Spinal cord (tissue), 10 donors: ENCODE data around the gene CTTN. TPM values are rescaled to one million over a fixed set of nuclear protein-coding genes. Genes with fewer than 3 reads are reported as not detected.

Source experiments
- DNase-seq, 6 donors: peaks; one replicate each; pipeline versions ENCODE4 v3.0.0 to v3.0.0-alpha.2; 2013 to 2015; ENCODE audit warnings: low spot score in 6 of 6, low read depth in 4 of 6
- H3K27ac ChIP-seq: one replicate; pipeline ENCODE4 v1.5.1; 2013; ENCODE audit warnings: low read depth, low read length, control low read depth
- H3K27me3 ChIP-seq: one replicate; pipeline ENCODE4 v1.6.1; 2013; ENCODE audit warnings: low read length; ENCODE audit not compliant: control insufficient read depth, insufficient read depth
- H3K36me3 ChIP-seq: one replicate; pipeline ENCODE4 v1.6.1; 2013; ENCODE audit warnings: low read length; ENCODE audit not compliant: control insufficient read depth, insufficient read depth
- H3K4me1 ChIP-seq: one replicate; pipeline ENCODE4 v1.6.1; 2013; ENCODE audit warnings: low read length; ENCODE audit not compliant: control insufficient read depth, insufficient read depth
- H3K4me3 ChIP-seq: one replicate; pipeline ENCODE4 v1.5.1; 2013; ENCODE audit warnings: low read depth, low read length, control low read depth
- H3K9me3 ChIP-seq: one replicate; pipeline ENCODE4 v1.6.1; 2013; ENCODE audit warnings: low read length; ENCODE audit not compliant: control insufficient read depth, insufficient read depth
- WGBS: methylation state at CpG from one replicate; pipeline ENCODE4 v1.1.5; 2013; ENCODE audit warnings: missing lambda C conversion rate; ENCODE audit not compliant: insufficient coverage; 5-methylcytosine and 5-hydroxymethylcytosine counted together
- polyA plus RNA-seq, 2 donors: library from polyadenylated mRNA; unstranded; fragments of 120-200 nt; gene quantifications; one replicate each; pipeline ENCODE4 v1.2.1, GENCODE V29; 2013; ENCODE audit not compliant: insufficient read length in 2 of 2
- total RNA-seq, 2 donors: library from RNA; depleted of rRNA in 1 of 2; stranded (reverse); fragments of 120-200 nt in 1 of 2; fragments of >200 nt in 1 of 2; gene quantifications; one replicate each; pipeline versions ENCODE4 v1.2.3 to v1.2.4, GENCODE V29; 2013 to 2014
- donor health status: healthy.

Gene CTTN
- total and polyA plus RNA-seq, 4 donors, result 103 to 215 (median 144) TPM

DNA sequence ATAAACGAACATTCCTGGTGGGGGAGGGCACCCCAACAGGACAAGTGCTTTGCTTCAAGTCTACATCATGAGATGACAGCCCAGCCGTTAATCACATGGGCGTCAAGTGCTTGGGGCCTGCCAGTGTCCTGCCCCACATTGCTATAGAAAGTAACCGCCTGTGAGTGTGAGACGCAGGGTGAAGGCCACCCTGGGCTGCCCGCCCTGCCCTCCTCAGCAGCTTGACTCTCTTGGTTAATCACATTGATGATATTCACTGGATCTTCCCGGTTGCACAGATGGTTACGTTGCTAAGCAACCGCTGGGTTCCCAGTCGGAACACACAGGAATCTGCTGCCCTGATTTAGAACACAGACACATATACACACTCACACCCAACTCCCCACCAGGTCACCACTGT lies 79.3 kb downstream of the CTTN start:
- H3K9me3 ChIP-seq, result no peaks in the 10 kb centered on the region
- no peak overlapping the region for H3K4me3 ChIP-seq
- WGBS, result 15% methylated on average over 10 of the region's 10 CpGs
- H3K4me1 ChIP-seq, result peaks cover 56% of the 10 kb centered on the region
- H3K27me3 ChIP-seq, result no peaks in the 10 kb centered on the region
- peak; percentile 73 to 97 (median 79) for DNase-seq
- H3K27ac ChIP-seq, result peak overlapping the region; percentile 69
- peaks cover 43% of the 10 kb centered on the region for H3K36me3 ChIP-seq

DNA sequence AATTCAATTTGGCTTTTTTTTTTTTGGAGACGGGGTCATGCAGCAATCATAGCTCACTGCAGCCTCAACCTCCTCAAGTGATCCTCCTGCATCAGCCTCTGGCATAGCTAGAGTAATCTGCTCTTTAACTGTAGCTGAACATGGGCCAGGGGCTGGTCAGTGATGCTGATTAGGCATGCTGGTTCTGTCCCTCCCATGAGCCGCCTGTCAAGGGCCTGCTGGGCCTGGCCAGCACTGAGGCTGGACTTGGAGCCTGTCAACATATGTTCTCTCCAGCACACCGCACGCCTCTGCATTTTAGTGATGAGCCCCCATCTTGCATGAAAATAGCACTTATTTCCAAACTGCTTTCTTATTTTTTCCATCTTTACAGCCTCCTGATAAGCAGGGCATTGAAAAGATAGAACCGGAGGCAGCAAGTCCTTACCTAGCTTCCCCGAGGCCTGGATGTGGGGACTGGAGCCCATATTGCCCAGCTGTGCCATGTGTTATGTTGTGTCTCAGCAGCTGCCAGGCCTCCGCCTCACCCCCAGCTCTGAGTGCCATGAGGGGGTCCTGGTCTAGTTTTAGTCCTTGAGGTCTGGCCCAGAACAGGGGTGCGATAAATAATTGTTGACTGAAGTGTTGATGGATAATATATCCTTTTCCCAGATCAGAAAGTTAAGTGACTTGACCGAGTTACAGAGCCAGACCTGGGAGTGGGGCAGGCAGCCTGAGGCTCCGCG lies 80.0 kb downstream of the CTTN start:
- WGBS, result 42% methylated on average over 9 of the region's 11 CpGs
- DNase-seq, result peak in 2 of 6 donors; percentile 67 to 72

DNA sequence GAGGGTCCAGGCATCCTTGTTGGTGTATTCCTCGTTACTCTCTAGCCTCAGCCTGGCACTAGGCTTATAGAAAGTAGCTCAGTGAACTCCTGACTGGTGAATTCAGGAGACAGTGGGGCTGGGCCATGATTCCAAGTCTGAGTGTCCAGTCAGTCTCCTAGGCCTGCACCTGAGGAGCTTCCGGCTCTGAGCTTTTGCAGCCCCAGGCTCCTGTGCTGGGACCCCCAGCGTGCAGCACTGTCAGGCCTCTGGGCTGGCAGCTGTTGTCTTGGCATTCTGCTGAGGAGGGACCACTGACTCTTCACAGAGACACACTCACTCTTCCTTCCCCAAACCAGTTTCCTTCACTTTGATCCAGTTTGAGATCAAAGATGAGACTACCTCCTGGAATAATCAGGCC lies 82.4 kb downstream of the CTTN start:
- 83% methylated on average over 3 of the region's 3 CpGs for WGBS
- H3K4me3 ChIP-seq, result no peak overlapping the region
- no peaks in the 10 kb centered on the region for H3K9me3 ChIP-seq
- no peak for DNase-seq
- H3K4me1 ChIP-seq, result peaks cover 63% of the 10 kb centered on the region
- peaks cover 37% of the 10 kb centered on the region for H3K36me3 ChIP-seq
- H3K27ac ChIP-seq, result no peak overlapping the region
- no peaks in the 10 kb centered on the region for H3K27me3 ChIP-seq

More for the DNA sequence above, 80.0 kb downstream of the CTTN start:
- Histone ChIP-seq H3K9me3 (no peaks in the 10 kb centered on the region), H3K36me3 (peaks cover 40% of the 10 kb centered on the region), H3K27ac (peak overlapping the region; percentile 79), H3K27me3 (no peaks in the 10 kb centered on the region), H3K4me3 (no peak overlapping the region), H3K4me1 (peaks cover 63% of the 10 kb centered on the region)

DNA sequence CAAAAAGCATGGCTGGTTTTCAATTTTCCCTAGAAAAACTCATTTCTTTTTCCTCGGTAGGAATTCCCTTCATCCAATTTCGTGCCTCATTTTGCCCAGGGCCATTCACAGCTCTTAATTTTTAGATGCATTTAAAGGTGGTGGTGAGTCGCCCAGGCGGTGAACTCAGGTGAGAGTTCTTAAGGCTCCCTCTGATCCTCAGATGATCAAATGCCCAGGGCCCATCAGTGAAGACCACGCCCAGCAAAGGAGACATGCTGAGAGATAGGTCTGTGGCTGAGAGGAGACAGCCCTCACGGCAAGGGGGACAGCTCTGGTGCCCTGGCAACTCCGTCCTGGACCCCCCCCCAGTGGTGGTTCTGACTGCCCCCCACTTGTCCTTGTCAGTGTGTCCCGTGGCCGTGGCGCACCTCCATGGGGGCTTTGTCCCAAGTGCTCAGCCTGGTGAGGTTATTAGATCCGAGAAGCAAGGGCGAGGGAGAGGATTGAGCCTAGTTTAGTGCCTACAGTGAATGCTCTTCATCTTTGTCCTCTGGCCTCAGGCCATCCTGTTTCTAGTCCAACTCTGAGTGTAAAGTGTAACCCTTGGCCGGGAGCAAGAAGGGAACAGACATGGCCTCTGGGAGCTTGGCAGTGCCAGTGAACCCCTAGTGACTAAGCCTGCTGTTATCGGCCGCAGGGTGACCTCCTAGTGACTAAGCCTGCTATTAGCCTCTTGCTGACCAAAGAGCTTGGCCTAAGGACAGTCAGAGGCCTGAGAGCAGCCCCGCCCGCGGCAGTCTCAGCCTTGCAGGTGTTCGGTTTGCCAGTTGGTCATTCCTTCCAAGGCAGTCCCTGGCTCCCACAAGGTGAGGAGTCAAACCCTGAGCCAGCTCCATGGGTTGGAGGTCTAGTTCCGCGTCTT lies 83.5 kb downstream of the CTTN start:
- Histone ChIP-seq H3K36me3 (peaks cover 44% of the 10 kb centered on the region), H3K27ac (no peak overlapping the region), H3K9me3 (no peaks in the 10 kb centered on the region), H3K4me1 (peaks cover 58% of the 10 kb centered on the region), H3K27me3 (no peaks in the 10 kb centered on the region), H3K4me3 (no peak overlapping the region)
- DNase-seq, result peak in 1 of 6 donors; percentile 50
- WGBS, result 79% methylated on average over 17 of the region's 21 CpGs

DNA sequence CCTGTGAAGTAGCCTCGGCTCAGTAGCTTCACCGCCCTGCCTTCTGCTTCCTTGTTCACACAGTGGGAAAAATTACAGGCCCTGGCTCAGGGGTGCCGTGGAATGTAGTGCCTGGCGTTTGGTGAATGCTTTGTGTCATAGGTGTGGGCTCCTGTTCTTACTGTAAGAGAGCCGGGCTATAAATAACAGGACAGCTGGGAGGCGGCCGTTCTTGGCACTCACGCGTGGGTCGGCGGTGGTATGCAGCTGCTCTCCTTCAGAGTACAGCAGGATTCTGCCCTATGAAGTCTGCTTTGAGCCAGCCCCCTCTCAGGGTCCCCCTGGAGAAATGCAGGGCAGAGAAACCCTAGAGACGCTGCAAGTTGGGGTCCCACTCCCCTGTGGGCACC lies 84.2 kb downstream of the CTTN start:
- Histone ChIP-seq H3K27me3 (no peaks in the 10 kb centered on the region), H3K27ac (no peak overlapping the region), H3K4me3 (no peak overlapping the region), H3K36me3 (peaks cover 50% of the 10 kb centered on the region), H3K9me3 (no peaks in the 10 kb centered on the region), H3K4me1 (peaks cover 52% of the 10 kb centered on the region)
- WGBS, result 32% methylated on average over 12 of the region's 12 CpGs
- peak in 2 of 6 donors; percentile 44 to 57 for DNase-seq

DNA sequence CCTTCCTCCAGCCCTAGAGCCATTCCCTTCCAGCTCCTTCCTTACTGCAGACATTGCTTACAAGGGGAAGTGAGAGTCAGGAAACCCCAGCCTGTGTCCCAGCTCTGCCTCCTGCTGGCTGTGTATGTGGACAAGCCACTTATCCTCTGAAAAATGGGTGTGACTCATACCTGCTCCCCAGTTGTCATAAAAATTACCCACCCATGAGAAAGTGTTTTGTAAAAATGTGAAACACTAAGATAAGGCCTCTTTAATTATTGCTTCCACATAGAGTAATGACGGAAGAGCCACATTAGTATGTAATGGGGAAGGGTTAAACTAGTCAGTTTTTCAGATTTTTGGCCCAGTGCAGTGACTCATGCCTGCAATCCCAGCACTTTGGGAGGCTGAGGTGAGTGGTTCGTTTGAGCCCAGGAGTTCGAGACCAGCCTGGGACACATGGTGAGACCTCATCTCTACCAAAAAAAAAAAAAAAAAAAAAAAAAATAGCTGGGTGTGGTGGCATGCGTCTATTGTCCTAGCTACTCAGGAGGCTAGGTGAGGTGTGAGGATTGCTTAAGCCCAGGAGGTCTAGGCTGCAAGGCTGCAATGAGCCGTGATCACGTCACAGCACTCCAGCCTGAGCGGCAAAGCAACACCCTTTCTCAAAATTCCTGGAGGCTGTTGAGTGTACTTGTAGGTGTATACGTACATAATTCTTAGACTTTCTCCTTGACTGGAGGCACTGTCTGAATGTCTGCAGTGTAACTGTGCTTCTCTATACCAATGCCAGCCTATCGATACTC lies 84.9 kb downstream of the CTTN start:
- peaks cover 44% of the 10 kb centered on the region for H3K4me1 ChIP-seq
- no peak for DNase-seq
- no peaks in the 10 kb centered on the region for H3K9me3 ChIP-seq
- H3K36me3 ChIP-seq, result peaks cover 57% of the 10 kb centered on the region
- H3K27ac ChIP-seq, result no peak overlapping the region
- H3K27me3 ChIP-seq, result no peaks in the 10 kb centered on the region
- WGBS, result 80% methylated on average over 2 of the region's 9 CpGs
- no peak overlapping the region for H3K4me3 ChIP-seq

DNA sequence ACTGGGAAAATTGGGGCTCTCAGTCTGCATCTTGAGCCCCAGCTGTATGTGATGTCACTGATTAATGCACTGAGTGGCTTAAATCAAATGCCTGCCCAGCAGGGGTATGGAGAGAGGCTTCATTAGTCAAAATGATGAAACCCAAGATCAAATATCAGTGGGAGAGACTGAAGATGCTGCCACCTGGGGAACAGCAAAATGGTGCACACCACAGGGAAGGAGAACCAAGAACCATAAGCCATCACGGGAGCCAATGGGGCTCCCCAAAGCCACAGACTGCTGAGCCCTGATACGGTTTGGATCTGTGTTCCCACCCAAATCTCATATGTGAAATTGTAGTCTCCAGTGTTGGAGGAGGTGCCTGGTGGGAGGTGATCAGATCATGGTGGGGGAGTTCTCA lies 85.6 kb downstream of the CTTN start:
- DNase-seq, result no peak
- Histone ChIP-seq H3K4me3 (no peak overlapping the region), H3K27ac (no peak overlapping the region), H3K9me3 (no peaks in the 10 kb centered on the region), H3K4me1 (peaks cover 38% of the 10 kb centered on the region), H3K36me3 (peaks cover 59% of the 10 kb centered on the region), H3K27me3 (no peaks in the 10 kb centered on the region)
- WGBS, result 76% methylated on average over 2 of the region's 2 CpGs

DNA sequence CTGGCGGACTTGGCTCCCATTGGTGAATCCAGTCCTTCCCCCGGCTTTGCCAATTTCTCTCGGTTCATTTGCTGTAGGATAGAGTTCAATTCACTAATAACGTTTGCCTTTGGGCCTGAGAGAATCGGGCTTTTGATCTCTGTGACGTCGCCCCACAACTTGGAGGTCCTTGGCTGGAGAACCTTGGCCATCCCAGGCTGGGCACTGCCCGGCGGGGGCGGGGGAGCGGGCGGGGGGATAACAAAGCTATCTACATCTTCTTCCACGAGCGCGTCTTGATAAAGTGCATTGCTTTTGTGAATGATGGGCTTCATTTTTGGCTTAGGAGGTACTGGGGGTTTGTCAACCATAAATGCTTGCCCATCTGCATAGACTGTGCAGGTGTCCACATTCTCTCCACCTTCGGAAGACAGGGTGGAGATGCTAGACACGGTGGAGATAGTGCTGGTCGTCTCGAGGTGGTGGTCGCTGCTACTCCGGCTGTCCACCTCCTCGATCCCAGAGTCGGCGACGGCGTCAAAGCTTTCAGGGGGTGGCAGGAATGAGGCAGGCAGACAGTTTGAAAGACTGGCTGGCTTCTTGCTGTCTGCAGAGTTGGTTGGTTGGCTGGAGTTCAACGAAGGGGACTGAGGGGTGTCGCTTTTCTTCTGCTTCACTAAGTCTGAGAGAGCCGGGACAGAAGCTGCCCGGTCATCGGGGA lies 87.1 kb downstream of the CTTN start:
- H3K36me3 ChIP-seq, result peaks cover 62% of the 10 kb centered on the region
- 78% methylated on average over 19 of the region's 31 CpGs for WGBS
- H3K4me1 ChIP-seq, result peaks cover 23% of the 10 kb centered on the region
- H3K4me3 ChIP-seq, result no peak overlapping the region
- no peak overlapping the region for H3K27ac ChIP-seq
- no peaks in the 10 kb centered on the region for H3K27me3 ChIP-seq
- DNase-seq, result no peak
- H3K9me3 ChIP-seq, result no peaks in the 10 kb centered on the region

DNA sequence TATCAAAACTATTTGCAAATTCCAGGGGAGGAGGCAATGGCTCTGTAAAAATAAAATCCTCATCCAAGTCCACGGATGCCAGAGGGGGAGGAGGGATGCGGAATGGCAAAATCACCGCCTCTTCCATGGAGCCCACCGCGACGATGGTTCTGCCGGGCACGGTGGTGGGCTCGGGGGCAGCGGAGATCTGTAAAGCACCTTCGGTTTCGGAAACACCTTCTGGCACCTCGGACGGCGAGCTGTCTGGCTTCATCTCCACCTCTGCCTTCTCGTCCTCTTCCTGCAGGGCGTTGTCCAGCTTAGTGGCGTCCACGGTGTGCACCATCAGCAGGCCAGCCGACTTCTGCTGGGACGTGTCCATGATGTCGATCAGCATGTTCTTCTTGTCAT lies 87.7 kb downstream of the CTTN start:
- H3K36me3 ChIP-seq, result peaks cover 63% of the 10 kb centered on the region
- no peaks in the 10 kb centered on the region for H3K9me3 ChIP-seq
- WGBS, result 93% methylated on average over 22 of the region's 22 CpGs
- H3K4me3 ChIP-seq, result no peak overlapping the region
- no peak overlapping the region for H3K27ac ChIP-seq
- no peak for DNase-seq
- peaks cover 18% of the 10 kb centered on the region for H3K4me1 ChIP-seq
- H3K27me3 ChIP-seq, result no peaks in the 10 kb centered on the region
